ENCODE measurements around the gene TRIM15. TPM values are rescaled to one million over a fixed set of nuclear protein-coding genes. Genes with fewer than 3 reads are reported as not detected.
"Not testable (repeated sequence)": the region's sequence is repeated elsewhere in the genome, so short reads cannot be mapped to it uniquely, and the experiment has no call there.

The TRIM15 gene
- total and polyA plus RNA-seq, 10 of the 15 experiments (the other 5 are each of a cell fraction or from before 2014, with no cell fraction given): 0.29 TPM; not detected in 9

GRCh38 chr6:30116724-30117123, 46.6 kb upstream of the TRIM15 start:
- ATAC-seq (no peak), FAIRE-seq (no peak), DNase-seq (ENCODE audit: low read depth, low spot score) (no peak)
- CTCF ChIA-PET: interaction anchor here (3.4 to 7.0 kb wide), 3 partner anchors 9 to 14 kb away, joined by 16 to 79 read pairs (median 23); no protein-coding TSS in a partner anchor
- Histone ChIP-seq H3K9me3 (replicated peaks; ENCODE audit: control insufficient read depth, insufficient read depth, low read length) (no peaks in the 10 kb centered on the region), H3K79me2 (ENCODE audit: control insufficient read depth, insufficient read depth, low read length) (no peaks in the 10 kb centered on the region), H2AFZ (ENCODE audit: control insufficient read depth, low read depth, low read length) (no peak overlapping the region), H3K4me1 (ENCODE audit: control insufficient read depth, insufficient read depth, low read length) (peaks cover 22% of the 10 kb centered on the region), H4K20me1 (ENCODE audit: control insufficient read depth, insufficient read depth) (no peaks in the 10 kb centered on the region), H3K27ac (ENCODE audit: control insufficient read depth, insufficient read depth) (no peak overlapping the region), H3K4me2 (ENCODE audit: control insufficient read depth, insufficient read depth) (no peak overlapping the region), H3K36me3 (ENCODE audit: control insufficient read depth in 2 of 2, insufficient read depth in 2 of 2, low read length in 1 of 2) (no peaks in the 10 kb centered on the region), H3K4me3 (no peak overlapping the region), H3K27me3 (replicated peaks in 1 of 2; ENCODE audit: control insufficient read depth in 2 of 2, insufficient read depth in 2 of 2, low read length in 1 of 2) (no peaks in the 10 kb centered on the region), H3K9ac (ENCODE audit: control insufficient read depth, insufficient read depth, low read length) (no peak overlapping the region)
- POLR2A ChIA-PET: interaction anchor here (0.6 to 2.9 kb wide), 2 partner anchors 9 to 283 kb away, joined by 3 to 16 read pairs; no protein-coding TSS in a partner anchor
- TF ChIP-seq RELA (IDR thresholded peaks at IDR 0.05; ENCODE audit: borderline replicate concordance, partially characterized antibody) (no peak), JUND (IDR thresholded peaks at IDR 0.05; ENCODE audit: low read depth, low read length) (no peak), RAD51 (IDR thresholded peaks at IDR 0.05) (no peak)
- WGBS (ENCODE audit: insufficient coverage, insufficient replicate concordance, low lambda C conversion rate, missing lambda C conversion rate): 76% methylated on average over 4 of the region's 6 CpGs
- in situ Hi-C loops (cut with MboI): no loop called here
- SMC1A ChIA-PET (ENCODE audit: uncharacterized antibody, unreplicated experiment): interaction anchor here (0.6 to 16.6 kb wide), 3 partner anchors 12 to 50 kb away, joined by 3 to 647 read pairs (median 57); partner anchors contain the start of gene TRIM40
- RAD21 ChIA-PET (ENCODE audit: unreplicated experiment): interaction anchor here (1.0 kb wide), 1 partner anchor 10 kb away, joined by 6 read pairs; no protein-coding TSS in a partner anchor
- intact Hi-C loops (cut with micrococcal nuclease; ENCODE audit: unreplicated experiment): no loop called here
- BruUV-seq (replicated peaks): no TSS peak

- H3K27me3 ChIP-seq (replicated peaks in 1 of 2; ENCODE audit: control insufficient read depth in 2 of 2, insufficient read depth in 2 of 2, low read length in 1 of 2); BruUV-seq (replicated peaks); H3K4me2 ChIP-seq (ENCODE audit: control insufficient read depth, insufficient read depth); H4K20me1 ChIP-seq (ENCODE audit: control insufficient read depth, insufficient read depth); H3K9me3 ChIP-seq (replicated peaks; ENCODE audit: control insufficient read depth, insufficient read depth, low read length); H3K4me1 ChIP-seq (ENCODE audit: control insufficient read depth, insufficient read depth, low read length); H3K36me3 ChIP-seq (ENCODE audit: control insufficient read depth in 2 of 2, insufficient read depth in 2 of 2, low read length in 1 of 2); H3K4me3 ChIP-seq; FAIRE-seq; H2AFZ ChIP-seq (ENCODE audit: control insufficient read depth, low read depth, low read length); in situ Hi-C loops (cut with MboI); DNase-seq (ENCODE audit: low read depth, low spot score); ATAC-seq; H3K9ac ChIP-seq (ENCODE audit: control insufficient read depth, insufficient read depth, low read length); intact Hi-C loops (cut with micrococcal nuclease; ENCODE audit: unreplicated experiment); H3K79me2 ChIP-seq (ENCODE audit: control insufficient read depth, insufficient read depth, low read length); H3K27ac ChIP-seq (ENCODE audit: control insufficient read depth, insufficient read depth): not testable (repeated sequence)
- CTCF ChIA-PET: interaction anchor here (1.0 to 2.0 kb wide), 3 partner anchors 9 to 15 kb away, joined by 3 to 16 read pairs (median 7); no protein-coding TSS in a partner anchor
- POLR2A ChIA-PET: interaction anchor here (0.6 kb wide), 1 partner anchor 67 kb away, joined by 3 read pairs; no protein-coding TSS in a partner anchor
- WGBS (ENCODE audit: insufficient coverage, insufficient replicate concordance, low lambda C conversion rate, missing lambda C conversion rate): 50% methylated on average over 5 of the region's 5 CpGs
- RAD21 ChIA-PET (ENCODE audit: unreplicated experiment): interaction anchor here (1.0 to 1.9 kb wide), 3 partner anchors 11 to 17 kb away, joined by 3 to 6 read pairs (median 3); no protein-coding TSS in a partner anchor
- SMC1A ChIA-PET (ENCODE audit: uncharacterized antibody, unreplicated experiment): interaction anchor here (0.7 to 2.1 kb wide), 4 partner anchors 11 to 15 kb away, joined by 4 to 14 read pairs (median 4); no protein-coding TSS in a partner anchor
Observed at GRCh38 chr6:30118691-30119090, 44.7 kb upstream of the TRIM15 start.

All from GM12878 (cell line).